ENCODE measurements around the gene NOTCH3. TPM values are rescaled to one million over a fixed set of nuclear protein-coding genes. Genes with fewer than 3 reads are reported as not detected.

Gene NOTCH3
- total RNA-seq, 4 donors from 2014 or later = 17.7 to 91.4 (median 41.4) TPM

DNA sequence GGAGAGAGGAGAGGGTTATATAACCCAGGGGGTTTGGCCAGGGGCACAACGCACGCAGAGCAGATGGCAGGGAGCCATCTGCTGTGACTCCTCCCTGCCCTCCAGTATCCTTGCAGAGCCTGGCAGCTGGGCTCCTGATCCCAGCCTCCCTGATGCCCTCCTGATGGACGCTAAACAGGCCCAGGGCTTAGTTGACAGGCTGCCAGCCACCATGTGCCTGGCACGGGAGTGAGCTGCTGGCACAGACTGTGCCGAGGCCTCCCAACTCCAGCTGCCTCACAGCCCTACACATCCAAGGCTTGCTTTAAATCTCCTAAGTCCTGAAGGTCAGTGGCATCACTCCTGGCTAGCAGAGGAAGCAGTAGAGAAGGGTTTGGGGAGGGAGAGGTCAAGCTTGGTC, 76.9 kb downstream of the NOTCH3 start:
- TF ChIP-seq, protein P1, sequence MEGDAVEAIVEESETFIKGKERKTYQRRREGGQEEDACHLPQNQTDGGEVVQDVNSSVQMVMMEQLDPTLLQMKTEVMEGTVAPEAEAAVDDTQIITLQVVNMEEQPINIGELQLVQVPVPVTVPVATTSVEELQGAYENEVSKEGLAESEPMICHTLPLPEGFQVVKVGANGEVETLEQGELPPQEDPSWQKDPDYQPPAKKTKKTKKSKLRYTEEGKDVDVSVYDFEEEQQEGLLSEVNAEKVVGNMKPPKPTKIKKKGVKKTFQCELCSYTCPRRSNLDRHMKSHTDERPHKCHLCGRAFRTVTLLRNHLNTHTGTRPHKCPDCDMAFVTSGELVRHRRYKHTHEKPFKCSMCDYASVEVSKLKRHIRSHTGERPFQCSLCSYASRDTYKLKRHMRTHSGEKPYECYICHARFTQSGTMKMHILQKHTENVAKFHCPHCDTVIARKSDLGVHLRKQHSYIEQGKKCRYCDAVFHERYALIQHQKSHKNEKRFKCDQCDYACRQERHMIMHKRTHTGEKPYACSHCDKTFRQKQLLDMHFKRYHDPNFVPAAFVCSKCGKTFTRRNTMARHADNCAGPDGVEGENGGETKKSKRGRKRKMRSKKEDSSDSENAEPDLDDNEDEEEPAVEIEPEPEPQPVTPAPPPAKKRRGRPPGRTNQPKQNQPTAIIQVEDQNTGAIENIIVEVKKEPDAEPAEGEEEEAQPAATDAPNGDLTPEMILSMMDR (IDR thresholded peaks at IDR 0.05; ENCODE audit: low read depth) = no peak

DNA sequence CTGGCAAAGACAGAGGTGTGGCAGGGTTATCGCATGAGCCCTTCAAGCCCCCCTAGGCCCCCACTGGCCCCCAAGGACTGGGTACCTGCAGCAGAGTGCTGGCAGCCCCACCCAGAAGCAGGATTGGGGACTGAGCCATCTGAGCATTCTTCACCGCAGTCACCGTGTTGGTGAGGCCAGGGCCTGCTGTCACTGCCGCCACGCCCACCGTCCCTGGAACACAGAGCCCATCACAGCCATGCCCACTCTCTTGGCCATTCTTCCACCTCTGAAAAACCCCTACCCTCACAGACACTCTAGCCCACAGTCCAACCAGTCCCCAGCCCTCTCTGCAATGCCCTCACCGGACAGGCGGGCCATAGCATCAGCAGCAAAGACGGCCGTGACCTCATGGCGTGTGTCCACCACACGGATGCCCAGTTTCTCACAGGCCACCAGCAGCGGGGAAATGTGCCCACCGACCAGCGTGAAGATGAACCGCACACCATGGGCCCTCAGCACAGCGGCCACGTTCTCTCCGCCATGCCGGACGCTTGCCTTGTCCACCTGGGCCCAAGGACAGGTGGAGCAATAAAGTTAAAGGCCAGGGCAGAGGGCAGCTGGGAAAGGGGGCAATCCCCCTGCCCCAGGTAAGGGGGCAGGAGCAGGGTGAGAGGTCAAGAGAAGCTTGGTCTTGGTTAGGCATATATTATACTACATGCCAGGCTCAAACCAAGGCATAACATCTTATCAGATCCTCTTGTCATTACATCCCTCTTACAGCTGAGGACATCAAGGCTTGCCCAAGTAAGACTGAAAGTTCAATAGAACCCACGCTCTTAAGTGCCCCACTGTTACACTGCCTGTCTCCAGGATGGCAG, 77.5 kb downstream of the NOTCH3 start:
- TF ChIP-seq, protein P1 (IDR thresholded peaks at IDR 0.05; ENCODE audit: low read depth) = no peak

DNA sequence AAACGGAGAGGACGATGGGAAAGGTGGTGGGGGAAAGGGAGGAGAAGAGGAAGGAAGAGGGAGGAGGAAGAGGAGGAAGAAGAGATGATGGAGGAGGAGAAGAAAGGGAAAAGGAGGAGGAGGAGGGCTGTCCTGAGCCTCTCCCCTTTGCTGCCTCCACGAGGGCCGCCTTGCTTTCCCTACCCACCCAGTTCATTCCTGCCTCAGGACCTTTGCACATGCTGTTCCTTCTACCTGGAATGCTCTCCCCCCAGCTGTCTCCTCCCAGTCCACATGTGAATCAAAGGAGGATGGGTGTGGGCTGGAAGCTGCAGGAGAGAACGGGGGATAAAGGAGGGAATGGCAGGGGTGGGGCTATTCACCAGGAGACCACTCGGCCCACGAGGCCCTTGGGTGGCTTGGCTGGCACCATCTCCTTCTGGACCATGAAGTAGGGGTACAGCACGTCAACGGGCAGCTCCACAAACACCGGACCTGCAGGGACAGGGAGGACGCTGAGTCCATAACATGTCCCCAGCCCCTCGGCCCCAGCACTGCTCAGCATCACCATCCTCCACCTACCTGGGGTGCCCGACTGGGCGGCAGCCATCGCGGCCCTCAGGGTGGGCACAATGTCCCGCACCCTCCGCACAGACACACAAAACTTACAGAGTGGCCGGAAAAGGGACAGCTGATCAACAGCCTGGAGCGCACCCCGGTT, 78.3 kb downstream of the NOTCH3 start:
- TF ChIP-seq, protein P1 (IDR thresholded peaks at IDR 0.05; ENCODE audit: low read depth) = no peak

DNA sequence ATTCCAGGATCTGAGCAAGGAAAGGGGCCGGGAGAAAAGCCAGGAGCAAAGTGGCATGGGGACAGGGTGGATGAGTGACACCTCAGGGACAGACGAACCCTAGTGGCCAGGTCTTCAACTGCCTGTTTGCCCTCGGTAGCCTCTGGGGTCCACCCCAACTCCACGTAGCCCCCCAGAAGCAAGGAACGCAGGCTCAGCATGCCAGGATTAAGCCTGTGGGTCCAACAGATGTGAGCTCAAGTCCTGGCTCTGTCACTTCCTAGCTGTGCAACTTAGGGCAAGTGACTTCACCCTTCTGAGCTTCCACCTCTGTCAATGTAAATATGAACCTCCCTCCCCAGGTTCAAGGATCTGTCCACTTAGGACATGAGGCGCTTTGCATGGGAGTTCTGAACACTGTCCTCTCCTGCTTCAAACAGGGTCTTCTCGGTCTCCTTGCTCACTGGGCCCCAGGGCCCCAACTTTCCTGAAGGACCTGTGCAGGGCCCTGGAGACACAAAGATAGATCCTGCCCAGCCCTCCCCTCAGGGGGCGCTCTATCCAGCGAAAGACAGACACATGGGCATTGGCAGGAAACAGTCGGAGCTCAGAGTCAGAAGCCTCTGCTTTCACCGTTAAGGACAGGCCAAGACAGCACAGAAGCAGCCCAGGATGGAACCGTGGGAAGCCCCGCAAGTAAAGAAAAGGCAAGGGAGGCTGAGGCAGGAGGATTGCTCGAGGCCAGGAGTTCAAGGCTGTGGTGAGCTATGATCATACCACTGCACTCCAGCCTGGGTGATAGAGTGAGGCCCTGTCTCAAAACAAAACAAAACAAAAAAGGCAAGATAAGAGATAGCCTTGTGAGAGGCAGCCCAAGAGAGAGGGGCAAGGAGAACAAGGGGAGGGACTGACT, 80.4 kb downstream of the NOTCH3 start:
- TF ChIP-seq, protein P1 (IDR thresholded peaks at IDR 0.05; ENCODE audit: low read depth) = no peak

DNA sequence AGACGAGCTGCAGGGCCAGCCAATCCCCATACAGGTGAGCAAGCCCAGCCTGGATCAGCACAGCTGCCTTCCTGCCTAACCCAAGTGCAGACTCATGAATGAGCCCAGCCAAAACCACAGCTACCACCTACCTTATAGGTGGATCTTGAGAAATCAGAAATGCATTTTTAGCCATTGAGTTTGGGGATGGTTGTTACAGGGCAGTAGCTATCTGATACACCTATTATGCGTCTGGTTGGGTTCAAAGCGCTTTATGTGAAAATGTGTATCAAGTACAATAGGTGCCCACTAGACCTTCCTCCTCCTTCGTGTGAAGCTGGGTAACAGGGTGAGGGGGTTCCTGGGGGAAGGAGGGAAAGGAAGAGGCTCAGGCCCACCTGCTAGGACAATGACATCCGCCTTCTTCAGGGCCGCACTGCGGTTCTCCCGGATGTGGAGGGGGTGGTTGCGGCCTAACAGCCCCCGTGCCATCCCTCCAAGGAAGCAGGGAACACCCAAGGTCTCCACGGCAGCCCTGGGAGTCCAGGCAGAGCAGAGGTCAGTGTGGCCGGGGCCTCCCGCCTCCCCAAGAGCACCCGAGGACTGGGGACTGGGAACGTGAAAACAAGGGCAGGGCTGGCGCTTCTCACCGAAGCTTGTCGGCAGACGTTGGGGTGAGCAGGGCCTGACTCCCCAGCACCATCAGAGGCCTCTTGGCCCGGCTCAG, 81.9 kb downstream of the NOTCH3 start:
- TF ChIP-seq, protein P1 (IDR thresholded peaks at IDR 0.05; ENCODE audit: low read depth) = no peak

DNA sequence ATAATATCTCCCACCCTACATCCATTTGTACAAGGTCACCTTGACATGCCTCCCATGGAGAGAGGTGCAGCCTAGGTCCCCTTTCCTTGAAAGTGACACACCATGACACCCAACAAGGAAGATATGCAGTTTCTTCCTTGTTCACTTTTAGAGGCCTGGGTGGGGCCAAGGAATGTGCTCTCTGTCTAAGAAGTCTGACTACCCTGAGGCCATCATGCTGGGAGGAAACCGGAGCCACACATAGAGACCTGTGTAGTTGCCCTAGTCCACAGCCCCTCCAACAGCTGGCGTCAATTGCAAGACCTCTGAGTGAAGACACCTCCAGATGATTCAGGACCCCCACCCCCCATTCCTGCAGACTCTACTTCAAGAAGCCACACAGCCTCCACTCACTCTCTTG, 82.5 kb downstream of the NOTCH3 start:
- TF ChIP-seq, protein P1 (IDR thresholded peaks at IDR 0.05; ENCODE audit: low read depth) = no peak
